SH-SY5Y (cell line): ENCODE measurements around the gene TRABD2B.

Source experiments
- GATA2 ChIP-seq: IDR thresholded peaks from 2 replicates; pipeline ENCODE4 v1.6.1; 2011; ENCODE audit warnings: mild to moderate bottlenecking, low read depth, low read length
- GATA3 ChIP-seq: IDR thresholded peaks from 2 replicates; pipeline ENCODE4 v1.6.1; 2011; ENCODE audit warnings: low read depth, mild to moderate bottlenecking, low read length, moderate library complexity

GRCh38 chr1:47984175-47984789, 12.9 kb downstream of the TRABD2B start:
- no peak for TF ChIP-seq GATA3
- no peak for TF ChIP-seq GATA2
